Esophagus muscularis mucosa (tissue), 4 donors: Measurements from ENCODE around the gene HERPUD2. TPM values are rescaled to one million over a fixed set of nuclear protein-coding genes. Genes with fewer than 3 reads are reported as not detected.

ENCODE experiments used
- DNase-seq: peaks from one replicate; pipeline ENCODE4 v3.0.0-alpha.2; 2017; ENCODE audit errors: extremely low spot score
- H3K27ac ChIP-seq, 4 donors: fragments of 200-600 bp; sonication (generic); replicated peaks in 1 of 4; 1 replicate in 3 of 4; 2 replicates in 1 of 4; pipeline ENCODE4 v1.5.1; 2016 to 2019; ENCODE audit warnings: mild to moderate bottlenecking in 1 of 4
- H3K27me3 ChIP-seq, 4 donors: fragments of 200-600 bp; sonication (generic); one replicate each; pipeline versions ENCODE4 v1.5.1 to v1.6.0; 2016 to 2019
- H3K36me3 ChIP-seq, 4 donors: fragments of 200-600 bp; sonication (generic); one replicate each; pipeline ENCODE4 v1.5.1; 2016 to 2019
- H3K4me1 ChIP-seq, 4 donors: fragments of 200-600 bp; sonication (generic); one replicate each; pipeline ENCODE4 v1.5.1; 2016 to 2019
- H3K4me3 ChIP-seq, 4 donors: fragments of 200-600 bp; sonication (generic); 1 replicate in 2 of 4; 2 replicates in 2 of 4; pipeline ENCODE4 v1.5.1; 2016 to 2019; ENCODE audit warnings: mild to moderate bottlenecking in 4 of 4, moderate library complexity in 1 of 4
- H3K9me3 ChIP-seq, 4 donors: fragments of 200-600 bp; sonication (generic); 1 replicate in 3 of 4; 2 replicates in 1 of 4; pipeline ENCODE4 v1.5.1; 2016 to 2019
- EP300 ChIP-seq: sonication (generic); formaldehyde crosslinking; IDR thresholded peaks from one replicate; pipeline ENCODE4 v1.6.1; 2017; ENCODE audit warnings: antibody characterized with exemption
- POLR2A ChIP-seq: fragments of 450-650 bp; IDR thresholded peaks from one replicate; pipeline ENCODE4 v1.6.1; 2017; ENCODE audit warnings: antibody characterized with exemption, moderate library complexity, mild to moderate bottlenecking, low read depth
- POLR2AphosphoS5 ChIP-seq, 2 donors: sonication (generic); formaldehyde crosslinking; IDR thresholded peaks; one replicate each; pipeline ENCODE4 v1.6.1; 2017; ENCODE audit warnings: antibody characterized with exemption in 2 of 2
- WGBS: methylation state at CpG from one replicate; pipeline ENCODE4 v1.1.5; 2018; 5-methylcytosine and 5-hydroxymethylcytosine counted together
- intact Hi-C: fragments of 100-400 bp; cut with DNase I; formaldehyde crosslinking; loops from one replicate; pipeline ENCODE4 v1.15.1; 2023
- total RNA-seq, 4 donors: library from RNA; depleted of rRNA; stranded (reverse); fragments of >200 nt; gene quantifications; one replicate each; pipeline versions ENCODE4 v1.1.0 to v1.2.1, GENCODE V29; 2016
- TF ChIP-seq, protein P1 (sequence below), 3 experiments: fragments of 200-600 bp in 2 of 3; fragments of 450-650 bp in 1 of 3; sonication (generic) in 2 of 3; IDR thresholded peaks; one replicate each; pipeline ENCODE4 v1.5.1; 2017 to 2019; ENCODE audit warnings: antibody characterized with exemption in 3 of 3, mild to moderate bottlenecking in 2 of 3, moderate library complexity in 1 of 3

Gene HERPUD2
- total RNA-seq, 4 donors from 2014 or later = 25.3 to 43.4 (median 33.9) TPM

DNA sequence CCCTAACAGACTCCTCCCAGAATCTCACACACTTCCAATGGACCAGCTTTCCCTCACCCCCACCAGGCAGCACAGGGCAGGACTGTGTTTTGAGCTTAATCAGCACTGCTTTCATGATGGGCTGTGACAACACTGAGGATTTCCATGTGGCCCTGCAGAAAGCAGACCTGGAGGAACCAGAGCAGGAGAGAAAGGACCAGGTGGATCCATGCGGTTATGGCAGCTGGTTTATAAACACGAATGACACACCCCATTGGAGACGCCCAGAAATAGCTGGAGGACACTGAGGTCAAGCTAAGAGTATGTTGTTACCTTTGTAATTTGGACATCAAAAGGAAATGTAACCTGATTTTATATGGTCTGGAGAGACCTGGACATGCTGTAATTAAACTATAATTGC is 31.7 kb upstream of the HERPUD2 start:
- 90% methylated on average over 3 of the region's 3 CpGs for WGBS
- no peak for DNase-seq
- peaks cover 20 to 25% (median 24%) of the 10 kb centered on the region in 4 donors for H3K4me1 ChIP-seq
- intact Hi-C loops = no loop called here
- no peaks in the 10 kb centered on the region for H3K27me3 ChIP-seq
- H3K9me3 ChIP-seq = no peaks in the 10 kb centered on the region
- TF ChIP-seq EP300 (no peak), POLR2AphosphoS5 (IDR thresholded peaks at IDR 0.05) (no peak), POLR2A (no peak)
- TF ChIP-seq, protein P1, sequence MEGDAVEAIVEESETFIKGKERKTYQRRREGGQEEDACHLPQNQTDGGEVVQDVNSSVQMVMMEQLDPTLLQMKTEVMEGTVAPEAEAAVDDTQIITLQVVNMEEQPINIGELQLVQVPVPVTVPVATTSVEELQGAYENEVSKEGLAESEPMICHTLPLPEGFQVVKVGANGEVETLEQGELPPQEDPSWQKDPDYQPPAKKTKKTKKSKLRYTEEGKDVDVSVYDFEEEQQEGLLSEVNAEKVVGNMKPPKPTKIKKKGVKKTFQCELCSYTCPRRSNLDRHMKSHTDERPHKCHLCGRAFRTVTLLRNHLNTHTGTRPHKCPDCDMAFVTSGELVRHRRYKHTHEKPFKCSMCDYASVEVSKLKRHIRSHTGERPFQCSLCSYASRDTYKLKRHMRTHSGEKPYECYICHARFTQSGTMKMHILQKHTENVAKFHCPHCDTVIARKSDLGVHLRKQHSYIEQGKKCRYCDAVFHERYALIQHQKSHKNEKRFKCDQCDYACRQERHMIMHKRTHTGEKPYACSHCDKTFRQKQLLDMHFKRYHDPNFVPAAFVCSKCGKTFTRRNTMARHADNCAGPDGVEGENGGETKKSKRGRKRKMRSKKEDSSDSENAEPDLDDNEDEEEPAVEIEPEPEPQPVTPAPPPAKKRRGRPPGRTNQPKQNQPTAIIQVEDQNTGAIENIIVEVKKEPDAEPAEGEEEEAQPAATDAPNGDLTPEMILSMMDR (IDR thresholded peaks at IDR 0.05) = no peak
- no peak overlapping the region for H3K27ac ChIP-seq
- no peaks in the 10 kb centered on the region for H3K36me3 ChIP-seq
- no peak overlapping the region for H3K4me3 ChIP-seq

DNA sequence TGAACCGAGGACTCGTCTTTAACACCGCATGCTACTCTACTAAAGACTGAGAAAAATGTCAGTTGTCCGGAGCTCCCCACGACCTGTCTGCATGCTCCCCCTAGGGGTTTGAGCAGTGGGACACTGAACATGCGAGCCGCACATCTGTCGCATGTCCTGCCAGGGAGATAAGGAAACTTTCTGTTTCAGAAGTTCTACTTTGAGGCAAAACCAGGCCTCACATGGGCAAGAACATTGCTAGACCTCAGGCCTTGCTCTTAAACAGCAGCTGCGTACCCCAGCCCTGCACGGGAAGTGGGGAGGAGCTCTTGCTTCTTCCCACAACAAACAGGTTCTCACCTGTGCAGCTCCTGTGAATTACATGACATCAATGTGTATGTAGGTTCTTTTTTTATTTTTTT is 30.3 kb upstream of the HERPUD2 start:
- intact Hi-C loops = no loop called here

DNA sequence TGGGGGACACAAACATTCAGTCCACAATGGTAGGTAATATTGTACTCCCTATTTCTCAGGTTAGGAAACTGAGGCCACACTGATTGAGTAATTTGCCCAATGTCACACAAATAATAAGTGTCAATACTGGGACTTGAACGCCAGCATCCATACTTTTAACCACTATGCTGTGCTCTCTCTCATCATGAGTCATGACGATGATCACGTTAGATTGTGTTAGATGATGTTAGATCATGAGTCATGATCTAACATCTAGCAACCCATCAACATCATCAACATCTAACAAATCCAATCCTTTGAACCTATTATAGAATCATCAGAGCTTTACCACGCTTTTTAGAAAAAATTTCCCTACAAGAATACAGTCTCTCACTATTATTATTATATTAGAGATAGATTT is 28.1 kb upstream of the HERPUD2 start:
- Histone ChIP-seq H3K27ac (no peak overlapping the region), H3K27me3 (no peaks in the 10 kb centered on the region), H3K36me3 (no peaks in the 10 kb centered on the region), H3K4me1 (peaks cover 5 to 12% (median 6%) of the 10 kb centered on the region in 4 donors), H3K9me3 (no peaks in the 10 kb centered on the region), H3K4me3 (no peak overlapping the region)
- TF ChIP-seq, protein P1 (IDR thresholded peaks at IDR 0.05) = no peak
- no peak for TF ChIP-seq POLR2A
- no peak for TF ChIP-seq EP300
- intact Hi-C loops = no loop called here
- 88% methylated on average over 4 of the region's 4 CpGs for WGBS
- DNase-seq = no peak

More for the DNA sequence above, 30.3 kb upstream of the HERPUD2 start:
- 93% methylated on average over 10 of the region's 10 CpGs for WGBS
- TF ChIP-seq POLR2AphosphoS5 (IDR thresholded peaks at IDR 0.05) = peak in 1 of 2 donors; percentile 8
- TF ChIP-seq, protein P1 (IDR thresholded peaks at IDR 0.05) = no peak
- Histone ChIP-seq H3K27me3 (no peaks in the 10 kb centered on the region), H3K4me1 (peaks cover 20 to 25% (median 24%) of the 10 kb centered on the region in 4 donors), H3K4me3 (no peak overlapping the region), H3K27ac (no peak overlapping the region), H3K9me3 (no peaks in the 10 kb centered on the region), H3K36me3 (no peaks in the 10 kb centered on the region)
- DNase-seq = no peak

DNA sequence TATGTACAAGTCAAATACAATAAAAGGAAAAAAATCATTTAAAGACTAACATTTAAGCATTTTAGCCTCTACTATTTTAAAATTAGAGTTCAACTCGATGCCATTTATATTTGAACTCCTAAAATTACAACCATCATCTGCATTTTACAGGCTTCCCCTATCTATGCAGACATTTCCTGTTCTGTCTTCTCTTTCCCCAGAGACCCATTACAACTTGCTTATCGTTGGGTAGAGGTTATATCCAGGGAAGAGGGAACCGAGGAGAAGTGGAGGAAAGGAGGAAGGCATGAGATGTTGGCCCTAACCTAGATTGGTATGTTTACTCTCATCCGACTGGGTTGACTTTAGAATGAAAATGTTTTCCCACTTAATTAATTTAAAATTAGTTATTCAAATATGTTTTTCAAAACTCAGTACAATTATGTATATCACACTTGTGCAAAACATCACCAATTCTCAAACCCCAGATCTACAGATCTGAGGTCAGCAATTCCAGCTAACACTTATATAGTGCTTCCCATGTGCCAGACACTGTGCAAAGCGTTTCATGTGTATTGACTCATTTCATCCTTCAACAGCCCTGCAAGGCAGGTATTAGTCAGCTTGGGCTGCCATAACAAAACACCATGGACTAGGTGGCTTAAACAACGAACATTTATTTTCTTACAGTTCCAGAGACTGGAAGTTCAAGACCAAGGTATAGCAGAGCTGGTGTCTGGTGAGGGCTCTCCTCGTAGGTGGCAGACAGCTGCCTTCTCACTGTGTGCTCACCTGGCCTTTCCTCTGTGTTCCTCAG is 27.3 kb upstream of the HERPUD2 start:
- peaks cover under 1 to 5% (median 4%) of the 10 kb centered on the region in 4 donors for H3K4me1 ChIP-seq
- no peak overlapping the region for H3K27ac ChIP-seq
- WGBS = 73% methylated on average over 7 of the region's 7 CpGs
- intact Hi-C loops = no loop called here
- no peak for DNase-seq
- no peaks in the 10 kb centered on the region for H3K36me3 ChIP-seq
- no peaks in the 10 kb centered on the region for H3K27me3 ChIP-seq
- no peak overlapping the region for H3K4me3 ChIP-seq
- H3K9me3 ChIP-seq = no peaks in the 10 kb centered on the region
- TF ChIP-seq POLR2AphosphoS5 (IDR thresholded peaks at IDR 0.05) = no peak
- TF ChIP-seq, protein P1 (IDR thresholded peaks at IDR 0.05) = no peak
- TF ChIP-seq EP300 = no peak

DNA sequence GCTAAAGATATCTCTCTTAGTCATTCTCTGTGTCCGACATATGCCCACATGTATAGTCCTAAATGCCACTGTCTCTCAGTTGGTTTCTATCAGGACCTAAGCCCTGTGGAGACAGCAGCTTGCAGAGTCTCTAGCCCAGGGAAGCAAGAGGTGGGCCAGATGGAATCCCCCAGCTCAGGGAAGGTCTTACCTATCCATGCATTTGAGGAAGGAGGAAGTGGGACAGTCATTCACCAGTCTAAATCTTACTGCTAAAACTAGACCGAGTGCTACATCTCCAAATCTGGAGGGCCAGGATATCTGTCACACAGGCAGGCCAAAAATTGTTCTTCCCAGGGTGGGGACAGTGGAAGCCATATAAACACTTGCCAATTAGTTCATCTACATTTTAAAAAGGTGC is 26.4 kb upstream of the HERPUD2 start:
- Histone ChIP-seq H3K4me1 (peaks cover 4 to 15% (median 11%) of the 10 kb centered on the region in 4 donors), H3K36me3 (no peaks in the 10 kb centered on the region), H3K9me3 (no peaks in the 10 kb centered on the region), H3K27me3 (no peaks in the 10 kb centered on the region), H3K4me3 (no peak overlapping the region), H3K27ac (no peak overlapping the region)
- no peak for DNase-seq
- TF ChIP-seq POLR2A (no peak), POLR2AphosphoS5 (IDR thresholded peaks at IDR 0.05) (no peak), EP300 (no peak)
- TF ChIP-seq, protein P1 (IDR thresholded peaks at IDR 0.05) = no peak
- intact Hi-C loops = no loop called here
- WGBS = 95% methylated on average over 2 of the region's 2 CpGs
